SKM-1 treated with dmso at 0.1 percent for 144 hours (cell line): ENCODE measurements around the gene SLC25A19.
"Not testable (repeated sequence)": the region's sequence is repeated elsewhere in the genome, so short reads cannot be mapped to it uniquely, and the experiment has no call there.

Experiments
- DNase-seq: peaks from one replicate; lab custom pipeline; 2025; ENCODE audit not compliant: unreplicated experiment; lab: John Stamatoyannopoulos, UW

The SLC25A19 gene

GRCh38 chr17:75301502-75302206 lies 12.4 kb upstream of the SLC25A19 start:
- peak; percentile 6 for DNase-seq

DNA sequence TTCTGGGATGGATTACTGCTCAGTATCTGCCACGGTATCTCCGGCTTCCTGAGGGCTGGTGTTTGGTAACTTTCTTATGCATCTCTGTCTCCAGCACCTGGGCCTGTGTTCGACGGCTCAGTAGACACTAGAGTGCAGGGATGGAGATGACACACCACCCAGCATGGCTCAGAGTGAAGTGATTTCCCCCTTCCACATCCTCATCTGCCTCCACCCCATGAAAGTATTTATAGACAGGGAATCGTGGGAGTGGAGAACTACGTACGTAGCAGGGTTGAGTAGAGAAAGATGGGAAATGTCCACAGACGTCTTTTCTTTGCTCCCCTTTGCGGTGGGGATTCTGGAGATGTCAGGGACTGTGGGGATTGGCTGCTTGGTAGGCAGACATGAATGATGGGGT lies 11.8 kb upstream of the SLC25A19 start:
- no peak for DNase-seq

- no peak for DNase-seq
These were observed 11.0 kb upstream of the SLC25A19 start for GRCh38 chr17:75300280-75300679.

DNA sequence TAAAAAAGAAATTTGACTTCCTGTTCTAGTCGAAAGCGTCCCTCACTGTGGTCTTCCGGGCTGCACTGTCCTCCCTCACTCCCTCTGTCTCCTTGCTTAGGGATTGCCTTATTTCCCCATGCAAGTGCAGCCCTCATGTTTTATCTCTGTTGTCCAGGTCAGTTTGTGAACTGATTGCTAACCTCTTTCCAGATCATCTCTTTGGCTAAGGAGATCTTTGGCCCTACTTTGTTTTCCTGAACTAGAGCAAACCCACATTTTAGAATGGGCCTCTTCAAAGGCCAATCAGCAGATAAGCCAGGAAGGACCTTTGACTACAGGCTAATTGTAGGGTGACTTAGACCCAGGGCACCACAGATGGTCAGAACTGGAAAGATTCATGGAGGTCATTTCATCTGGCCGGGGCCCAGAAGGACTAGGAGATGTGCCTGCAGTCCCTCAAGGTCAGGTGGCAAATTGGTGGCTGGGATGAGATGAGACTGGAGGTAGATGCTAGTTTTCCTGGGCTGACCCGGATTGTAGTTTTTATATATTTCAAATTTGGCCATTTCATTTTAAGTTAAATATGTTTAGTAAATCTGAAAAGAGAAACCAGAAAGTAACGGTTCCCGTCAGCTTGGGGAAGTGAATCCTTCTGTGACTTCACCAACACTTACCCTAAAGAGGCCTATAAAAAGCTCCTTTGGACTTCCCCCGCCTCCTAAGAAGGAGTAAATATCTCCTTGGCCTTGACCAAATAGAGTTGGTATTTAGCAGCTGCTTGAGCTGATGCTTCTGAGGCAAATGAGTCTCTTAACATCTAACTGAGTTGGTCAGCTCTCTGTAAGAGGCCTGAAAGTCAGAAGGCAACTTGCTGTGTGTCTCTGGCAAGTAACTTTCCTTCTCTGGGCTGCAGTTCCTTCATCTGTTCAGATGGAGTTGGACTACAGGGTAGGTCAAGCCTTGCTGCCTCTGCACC lies 6.2 kb upstream of the SLC25A19 start:
- DNase-seq, result peak; percentile 59

GRCh38 chr17:75292810-75293448 lies 3.7 kb upstream of the SLC25A19 start:
- not testable (repeated sequence) for DNase-seq

GRCh38 chr17:75289832-75290337 lies 652 bp upstream of the SLC25A19 start:
- DNase-seq, result peak; percentile 79

GRCh38 chr17:75288770-75289114 lies 491 bp downstream of the SLC25A19 start:
- peak; percentile 62 for DNase-seq

- DNase-seq, result no peak
These were observed 874 bp downstream of the SLC25A19 start for GRCh38 chr17:75288359-75288758.

DNA sequence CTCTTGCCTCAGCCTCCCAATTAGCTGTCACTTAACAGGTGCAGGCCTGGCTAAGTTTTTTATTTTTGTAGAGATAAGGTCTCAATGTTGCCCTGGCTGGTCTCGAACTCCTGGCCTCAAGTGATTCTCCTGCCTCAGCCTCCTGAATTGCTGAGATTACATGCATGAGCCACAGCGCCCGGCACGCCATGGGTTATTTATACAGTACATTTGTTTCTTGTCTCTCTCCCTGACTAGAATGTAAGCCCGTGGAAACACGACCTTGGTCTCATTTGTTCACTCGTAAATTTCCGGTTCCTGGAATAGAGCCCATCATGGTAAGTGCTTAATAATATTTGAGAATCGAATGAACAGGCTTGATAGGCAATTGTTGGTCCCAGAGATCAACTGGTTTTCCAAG lies 2.0 kb downstream of the SLC25A19 start:
- no peak for DNase-seq

DNA sequence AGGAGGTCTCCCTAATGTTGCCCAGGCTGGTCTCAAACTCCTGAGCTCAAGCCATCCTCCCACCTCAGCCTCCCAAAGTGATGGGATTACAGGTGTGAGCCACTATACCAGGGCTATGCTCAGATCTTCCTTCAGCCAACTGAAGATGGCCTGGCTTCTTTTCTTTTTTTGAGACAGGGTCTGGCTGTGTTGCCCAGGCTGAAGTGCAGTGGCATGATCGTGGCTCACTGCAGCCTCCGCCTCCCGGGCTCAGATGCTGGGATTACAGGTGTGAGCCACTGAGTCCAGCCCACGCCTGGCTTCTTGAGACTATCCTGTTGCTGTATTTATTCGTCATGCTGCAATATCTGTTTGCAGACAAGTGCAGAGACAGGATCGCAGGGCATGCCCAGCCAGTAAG lies 4.1 kb downstream of the SLC25A19 start:
- DNase-seq, result no peak

DNA sequence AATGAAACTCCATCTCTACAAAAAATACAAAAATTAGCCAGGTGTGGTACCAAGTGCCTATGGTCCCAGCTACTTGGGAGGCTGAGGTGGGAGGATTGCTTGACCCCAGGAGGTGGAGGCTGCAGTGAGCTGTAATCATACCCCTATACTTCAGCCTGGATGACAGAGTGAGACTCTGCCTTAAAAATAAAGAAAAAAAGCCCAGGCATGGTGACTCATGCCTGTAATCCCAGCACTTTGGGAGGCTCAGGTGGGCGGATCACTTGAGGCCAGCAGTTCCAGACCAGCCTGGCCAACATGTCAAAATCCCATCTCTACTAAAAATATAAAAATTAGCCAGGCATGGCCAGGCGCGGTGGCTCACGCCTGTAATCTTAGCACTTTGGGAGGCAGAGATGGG lies 9.0 kb downstream of the SLC25A19 start:
- not testable (repeated sequence) for DNase-seq

GRCh38 chr17:75277664-75278071 lies 11.6 kb downstream of the SLC25A19 start:
- DNase-seq, result no peak

DNA sequence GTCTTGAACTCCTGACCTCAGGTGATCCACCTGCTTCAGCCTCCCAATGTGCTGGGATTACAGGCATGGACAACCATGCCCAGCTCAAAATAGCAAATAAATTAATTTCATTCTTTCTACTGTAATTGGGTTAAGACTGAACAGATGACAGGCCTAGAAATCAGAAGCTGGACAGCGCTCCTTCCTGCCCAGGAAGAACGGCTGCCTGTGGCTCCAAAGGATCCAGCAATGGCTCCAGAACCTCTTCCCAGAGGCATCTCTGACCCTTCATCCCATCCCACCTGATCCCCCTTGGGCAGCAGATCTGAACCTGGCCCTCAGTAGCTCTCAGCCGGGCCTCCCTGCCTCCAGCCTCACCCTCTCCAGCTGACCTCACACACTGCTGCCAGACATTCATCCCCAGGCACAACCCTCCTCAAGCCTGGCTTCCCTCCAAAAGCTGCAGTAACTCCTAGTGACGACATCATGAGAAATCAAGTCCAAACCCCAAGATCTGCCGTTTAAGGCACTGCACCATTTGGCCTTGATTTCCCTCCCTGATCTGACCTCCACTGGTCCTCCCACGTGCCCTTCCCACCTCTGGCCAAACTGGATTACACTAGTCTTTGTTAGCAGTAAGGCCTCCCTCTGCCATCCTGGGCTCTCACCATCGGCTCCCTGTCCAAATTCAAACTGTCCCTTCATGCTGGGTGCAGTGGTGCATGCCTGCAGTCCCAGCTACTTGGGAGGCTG lies 15.1 kb downstream of the SLC25A19 start:
- DNase-seq, result no peak

DNA sequence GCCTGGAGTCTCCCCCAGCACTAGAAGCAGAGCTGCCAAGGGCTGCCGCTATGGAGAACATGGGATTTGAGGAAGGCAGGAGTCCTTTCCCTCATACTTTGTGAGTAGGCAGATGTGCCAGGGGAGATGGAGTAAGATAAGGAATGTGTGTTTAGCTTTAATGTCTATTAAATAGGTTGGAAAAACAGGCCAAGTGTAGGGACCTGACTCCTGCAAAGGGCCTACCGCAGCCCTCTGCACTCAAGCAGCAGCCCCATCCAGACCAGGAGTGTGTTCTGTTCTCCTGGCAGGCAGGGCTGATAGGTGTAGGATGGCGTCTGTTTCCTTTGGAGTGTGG lies 16.4 kb downstream of the SLC25A19 start:
- no peak for DNase-seq

DNA sequence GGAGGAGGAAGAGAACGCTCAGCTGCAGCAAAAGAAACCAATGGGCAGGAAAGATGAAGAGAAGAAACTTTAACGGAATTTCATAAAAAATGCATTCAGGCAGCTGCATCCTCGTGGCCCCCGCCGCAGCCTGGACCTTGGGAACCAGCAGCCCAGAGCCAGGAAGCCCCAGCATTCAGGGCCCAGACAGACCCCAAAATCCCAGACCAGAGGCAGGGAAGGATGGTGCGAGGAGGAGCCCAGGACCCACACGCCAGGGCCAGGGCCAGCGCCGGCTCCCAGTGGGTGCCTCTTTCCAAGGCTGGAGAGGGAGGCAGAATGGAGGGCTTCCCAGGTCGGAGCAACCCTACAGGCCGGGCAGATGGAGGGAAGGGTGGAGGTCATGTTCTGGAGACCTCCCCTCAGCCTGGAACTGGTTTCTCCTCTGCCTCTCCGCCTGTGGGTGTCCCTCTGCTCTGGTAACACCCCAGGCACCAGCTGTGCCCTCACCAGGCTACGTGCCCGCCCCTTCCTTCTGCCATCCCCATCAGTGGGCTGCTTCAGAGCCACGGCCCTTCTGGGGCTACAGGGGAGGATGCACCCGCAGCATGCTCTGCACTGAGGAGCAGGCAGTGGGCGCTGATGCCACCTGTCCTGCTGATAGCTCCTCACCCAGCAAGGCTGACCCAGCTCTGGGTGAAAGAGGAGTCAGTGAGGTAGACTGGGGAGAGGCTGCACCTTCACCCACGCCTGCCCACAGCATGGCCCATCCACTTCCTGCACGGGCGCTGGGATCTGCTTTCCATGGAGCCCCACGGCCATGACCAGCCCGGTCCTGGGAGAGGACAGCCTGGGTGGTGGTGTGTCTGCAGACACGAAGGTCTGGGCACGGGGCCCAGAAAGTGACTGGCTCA lies 17.0 kb downstream of the SLC25A19 start:
- no peak for DNase-seq

DNA sequence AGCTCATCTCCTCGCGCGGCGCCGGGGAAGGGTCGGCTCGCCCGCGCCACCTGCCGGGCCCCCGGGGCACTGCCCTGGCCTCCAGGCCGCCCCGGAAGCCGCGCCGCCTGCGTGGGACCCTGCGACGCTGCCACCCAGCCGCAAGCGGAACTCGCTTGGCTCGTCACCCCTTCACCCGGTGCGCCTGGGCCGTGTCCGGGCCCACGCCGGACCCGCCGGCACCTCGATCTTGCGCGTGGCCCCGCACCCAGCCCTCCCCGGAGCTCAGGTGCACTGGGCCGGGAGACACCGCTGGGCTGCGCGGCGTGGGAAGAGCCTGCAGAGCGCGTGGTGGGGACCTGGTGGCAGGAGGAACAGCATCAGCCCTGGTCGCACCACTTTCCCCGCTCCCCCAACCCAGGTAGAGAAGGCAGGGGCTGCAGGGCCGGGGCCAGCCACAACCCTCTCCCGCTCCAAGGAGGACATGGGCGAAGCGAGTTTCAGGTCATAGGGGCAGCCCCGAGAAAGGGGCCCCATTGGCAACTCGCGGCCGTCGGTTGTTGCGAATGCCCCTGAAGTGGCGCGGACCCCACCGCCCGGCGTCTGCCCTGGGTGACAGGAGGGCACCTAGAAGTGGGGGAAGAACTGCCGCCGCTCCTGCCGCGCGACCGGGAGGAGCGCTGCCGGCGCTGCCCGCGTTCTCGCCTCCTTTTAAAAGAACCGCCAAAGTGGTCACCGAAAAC lies 17.8 kb downstream of the SLC25A19 start:
- DNase-seq, result peak; percentile 76

- no peak for DNase-seq
These were observed 18.3 kb downstream of the SLC25A19 start, which contains the start of gene MIF4GD for GRCh38 chr17:75270966-75271232. Gene MIF4GD (minus strand): TSS chr17:75271231. CDS start chr17:75270195, 1,036 bp downstream.

DNA sequence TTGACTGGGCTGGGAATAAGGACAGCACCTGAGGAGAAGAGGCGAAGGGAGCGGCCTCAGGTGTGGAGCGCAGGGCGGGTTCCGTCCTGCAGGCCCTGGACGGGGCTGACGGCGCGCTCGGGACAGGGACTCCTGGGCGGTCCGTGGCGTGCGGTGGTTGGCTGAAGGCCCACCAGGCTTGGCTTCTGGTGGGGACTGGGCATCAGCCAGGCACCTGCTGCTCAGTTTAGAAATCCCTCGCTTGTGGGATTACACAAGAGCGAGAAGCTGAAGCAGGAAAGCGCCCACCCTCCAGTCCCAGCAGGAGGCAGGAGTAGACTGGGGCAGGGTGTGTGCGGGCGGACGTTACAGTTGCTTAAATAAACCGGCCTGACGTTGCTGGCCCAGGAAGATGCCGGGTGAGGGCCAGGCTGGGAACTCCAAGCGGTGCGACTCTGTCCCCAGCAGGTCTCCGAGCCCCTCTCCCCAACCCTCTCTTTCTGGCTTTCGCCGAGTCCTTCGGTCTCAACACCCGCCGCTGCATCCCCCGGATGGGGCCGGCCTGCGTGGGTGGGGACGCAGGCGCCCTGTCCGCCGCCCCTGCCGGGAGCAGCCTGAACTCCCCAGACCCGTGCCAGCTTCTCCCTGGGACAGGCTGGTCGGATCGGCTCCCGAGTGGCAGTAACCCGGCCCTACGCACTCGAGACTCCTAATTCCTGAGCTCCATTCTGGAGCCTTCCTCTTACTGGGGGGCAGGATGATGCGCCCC lies 18.8 kb downstream of the SLC25A19 start:
- DNase-seq, result peak; percentile 76

GRCh38 chr17:75269844-75270217 lies 19.4 kb downstream of the SLC25A19 start:
- DNase-seq, result no peak
